UCSD-AML1 (cell line): Measurements from ENCODE around the gene ANKRD17.

Experiments
- DNase-seq: peaks from one replicate; lab custom pipeline; 2025; ENCODE audit not compliant: unreplicated experiment; lab: John Stamatoyannopoulos, UW

The ANKRD17 gene

GRCh38 chr4:73133784-73134183 lies 124.8 kb downstream of the ANKRD17 start:
- no peak for DNase-seq

- no peak for DNase-seq
Measured at GRCh38 chr4:73131281-73131680, 127.3 kb downstream of the ANKRD17 start.

- DNase-seq = no peak
Measured at GRCh38 chr4:73129319-73129718, 129.3 kb downstream of the ANKRD17 start.

- no peak for DNase-seq
Measured at GRCh38 chr4:73127839-73128453, 130.7 kb downstream of the ANKRD17 start.

GRCh38 chr4:73109493-73109892 lies 149.1 kb downstream of the ANKRD17 start:
- DNase-seq = no peak

GRCh38 chr4:73104695-73105094 lies 153.9 kb downstream of the ANKRD17 start:
- DNase-seq = no peak

GRCh38 chr4:73103799-73104503 lies 154.6 kb downstream of the ANKRD17 start:
- DNase-seq = no peak

GRCh38 chr4:73099143-73099542 lies 159.5 kb downstream of the ANKRD17 start:
- no peak for DNase-seq

- no peak for DNase-seq
Measured at GRCh38 chr4:73098713-73099112, 159.9 kb downstream of the ANKRD17 start.

- no peak for DNase-seq
Measured at GRCh38 chr4:73098016-73098415, 160.6 kb downstream of the ANKRD17 start.

GRCh38 chr4:73092868-73093267 lies 165.7 kb downstream of the ANKRD17 start:
- DNase-seq = no peak

GRCh38 chr4:73090738-73091137 lies 167.9 kb downstream of the ANKRD17 start:
- no peak for DNase-seq

- no peak for DNase-seq
Measured at GRCh38 chr4:73087871-73088270, 170.7 kb downstream of the ANKRD17 start.

GRCh38 chr4:73086095-73086868 lies 172.3 kb downstream of the ANKRD17 start:
- no peak for DNase-seq

- DNase-seq = no peak
Measured at GRCh38 chr4:73080789-73081188, 177.8 kb downstream of the ANKRD17 start.

GRCh38 chr4:73075832-73076231 lies 182.8 kb downstream of the ANKRD17 start:
- DNase-seq = no peak

- no peak for DNase-seq
Measured at GRCh38 chr4:73070074-73070390, 188.6 kb downstream of the ANKRD17 start.

- DNase-seq = peak; percentile 99
Measured at GRCh38 chr4:73069338-73070073, 189.1 kb downstream of the ANKRD17 start, which contains the start of gene COX18. TSS of gene COX18 (minus strand) at chr4:73069716. CDS start at chr4:73069649, 67 bp downstream.

- no peak for DNase-seq
Measured at GRCh38 chr4:73068491-73069337, 189.9 kb downstream of the ANKRD17 start.

GRCh38 chr4:73067971-73068394 lies 190.6 kb downstream of the ANKRD17 start:
- no peak for DNase-seq
